WI38 (cell line): ENCODE results near the gene E4F1.

Source experiments
- H3K4me3 ChIP-seq: 2 replicates; pipeline ENCODE4 v1.5.1; 2011; ENCODE audit warnings: low read depth, mild to moderate bottlenecking, control low read depth, low read length
- CTCF ChIP-seq: IDR thresholded peaks from 2 replicates; pipeline ENCODE4 v1.5.1; 2012; ENCODE audit warnings: low read depth, mild to moderate bottlenecking, control low read depth, low read length

The E4F1 gene

GRCh38 chr16:2196162-2196980, 27.0 kb upstream of the E4F1 start, which contains the start of gene CASKIN1:
Gene CASKIN1 (minus strand): TSS chr16:2196605. CDS start chr16:2196432, 173 bp downstream.
- H3K4me3 ChIP-seq: no peak within 1 kb of the TSS
- no peak for TF ChIP-seq CTCF

GRCh38 chr16:2196981-2197511, 26.3 kb upstream of the E4F1 start:
- TF ChIP-seq CTCF: no peak
- H3K4me3 ChIP-seq: no peak overlapping the region

- H3K4me3 ChIP-seq: no peak overlapping the region
- TF ChIP-seq CTCF: no peak
Observed at GRCh38 chr16:2197765-2198164, 25.6 kb upstream of the E4F1 start.

- H3K4me3 ChIP-seq: no peak overlapping the region
- TF ChIP-seq CTCF: no peak
Observed at GRCh38 chr16:2198283-2198682, 25.1 kb upstream of the E4F1 start.

GRCh38 chr16:2199095-2199494, 24.3 kb upstream of the E4F1 start:
- H3K4me3 ChIP-seq: no peak overlapping the region
- TF ChIP-seq CTCF: no peak

- H3K4me3 ChIP-seq: no peak overlapping the region
Observed at GRCh38 chr16:2199621-2200139, 23.7 kb upstream of the E4F1 start.

More at GRCh38 chr16:2199621-2200139, 23.7 kb upstream of the E4F1 start:
- no peak for TF ChIP-seq CTCF
